Iris pigment epithelial cell (primary cell): ENCODE measurements around the gene INTS7.
"Not testable (repeated sequence)": the region's sequence is repeated elsewhere in the genome, so short reads cannot be mapped to it uniquely, and the experiment has no call there.

Experiments
- DNase-seq: peaks from one replicate; pipeline ENCODE4 v3.0.0-alpha.2; 2011; ENCODE audit warnings: low read depth

Gene INTS7

DNA sequence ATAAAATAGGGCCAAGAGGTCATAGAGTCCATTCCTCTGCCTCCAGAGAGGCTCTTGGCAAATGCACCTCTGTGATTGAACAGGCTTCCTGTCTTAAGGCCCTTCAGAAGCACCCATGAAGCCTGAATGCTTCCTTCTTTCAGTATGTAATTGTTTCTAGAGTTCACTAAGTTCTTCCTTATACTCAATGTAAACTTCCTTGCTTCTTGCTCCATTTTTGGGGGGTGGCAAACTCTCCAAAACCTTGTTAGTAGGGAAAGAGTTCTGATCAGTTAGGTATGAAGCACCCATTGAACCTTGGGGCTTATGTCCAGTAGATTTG, 102.5 kb downstream of the INTS7 start:
- no peak for DNase-seq

DNA sequence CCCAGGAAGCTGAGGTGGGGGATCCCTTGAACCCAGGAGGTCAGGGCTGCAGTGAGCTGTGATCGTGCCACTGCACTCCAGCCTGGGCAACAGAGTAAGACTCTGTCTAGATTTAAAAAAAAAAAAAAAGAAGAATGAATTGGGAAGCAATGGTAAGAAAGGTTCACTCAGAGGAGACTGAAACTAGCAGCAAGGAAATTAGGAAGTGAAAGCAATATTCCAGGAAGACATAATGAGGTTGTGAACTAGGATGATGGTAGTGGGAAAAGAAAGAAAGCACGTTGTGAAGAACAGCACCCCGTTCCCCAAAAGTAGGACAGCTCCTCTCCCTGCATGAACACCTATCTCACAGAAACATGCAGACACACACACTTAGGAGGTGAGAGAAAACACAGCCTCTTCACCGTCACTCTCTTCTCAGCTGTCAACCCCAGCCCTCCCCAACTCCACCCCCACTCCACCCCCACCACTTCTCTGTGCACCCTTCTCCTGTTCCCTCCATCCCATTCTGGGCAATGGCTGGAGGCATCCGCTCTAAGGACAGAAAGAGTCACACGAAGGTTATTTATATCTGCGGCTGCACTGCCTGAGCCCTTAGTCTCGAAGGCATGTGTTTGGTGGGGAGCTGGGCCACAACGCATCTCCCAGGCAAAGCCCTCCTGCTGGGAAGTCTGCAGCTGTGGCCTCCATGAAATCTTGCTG, 103.0 kb downstream of the INTS7 start:
- no peak for DNase-seq

DNA sequence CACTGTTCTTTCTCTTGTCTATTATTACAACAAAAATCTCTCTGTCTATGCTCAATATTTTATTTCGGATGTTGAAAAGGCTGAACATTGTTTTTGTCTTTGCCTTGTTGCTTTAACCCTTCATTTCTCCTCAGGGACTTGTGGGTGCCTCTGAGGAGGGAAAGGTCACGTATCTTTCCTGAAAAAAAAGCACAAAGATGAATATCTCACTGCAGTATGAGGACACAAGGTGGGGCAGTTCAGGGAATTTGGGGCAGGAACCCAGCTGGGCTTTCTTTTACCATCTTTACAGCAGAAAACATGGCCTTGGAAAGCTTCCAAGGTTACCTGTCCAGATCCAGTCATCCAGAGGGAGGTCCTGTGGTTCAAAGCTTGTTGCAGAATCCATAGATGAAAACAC, 105.7 kb downstream of the INTS7 start:
- DNase-seq = no peak

DNA sequence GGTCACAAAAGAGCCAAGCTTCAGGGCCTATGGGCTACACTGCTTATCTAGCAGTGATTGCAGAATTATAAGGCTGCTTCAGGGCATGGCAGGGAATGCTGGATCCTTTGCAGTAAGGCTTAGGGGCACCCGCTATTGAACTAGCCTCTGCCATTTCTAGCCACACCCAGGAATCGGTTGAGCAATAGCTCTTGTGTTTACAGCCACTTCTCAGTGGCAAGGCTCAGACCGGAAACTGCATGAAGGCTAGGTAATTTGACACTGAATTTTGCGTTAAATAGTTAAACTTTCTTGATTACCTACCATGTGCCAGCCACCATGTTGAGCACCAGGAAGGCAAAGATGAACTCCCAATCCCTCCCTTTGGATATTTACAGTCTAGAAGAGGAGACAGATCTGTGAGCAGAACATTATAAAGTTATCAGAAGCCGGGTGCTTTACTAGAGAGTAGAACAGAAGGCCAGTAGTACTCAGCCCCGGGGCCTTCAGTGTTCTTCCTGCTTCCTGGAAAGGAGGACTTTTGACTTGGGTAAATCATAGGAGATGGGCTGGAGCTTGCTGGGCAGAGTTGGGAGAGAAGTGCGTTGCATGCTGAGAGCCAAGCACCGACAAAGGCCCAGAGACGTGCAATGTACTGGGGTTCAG, 106.2 kb downstream of the INTS7 start:
- peak; percentile 62 for DNase-seq

DNA sequence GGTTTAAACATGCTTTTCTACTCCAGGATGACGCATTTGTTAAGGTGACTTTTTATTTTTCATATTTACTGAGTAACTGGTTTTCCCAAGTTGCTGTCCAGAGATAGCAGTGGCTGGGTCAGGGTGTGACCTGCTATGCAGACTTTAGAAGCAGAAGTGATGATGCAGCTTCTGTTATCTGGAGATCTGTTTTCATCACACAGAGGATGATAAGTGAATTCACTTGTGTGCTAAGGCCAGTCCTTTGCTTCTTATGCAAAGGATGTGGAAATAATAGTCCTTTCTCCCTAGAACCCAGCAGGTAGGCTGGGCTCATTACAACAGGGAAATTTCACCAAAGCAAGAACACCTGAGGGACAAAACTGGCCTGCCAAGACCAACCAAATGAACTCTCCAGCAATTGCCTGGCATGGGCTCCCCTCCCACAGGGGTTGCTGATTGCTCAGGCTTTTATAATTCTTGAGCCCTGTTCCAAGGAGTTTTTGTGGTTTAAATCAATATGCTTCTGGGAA, 107.0 kb downstream of the INTS7 start:
- DNase-seq = peak; percentile 41

DNA sequence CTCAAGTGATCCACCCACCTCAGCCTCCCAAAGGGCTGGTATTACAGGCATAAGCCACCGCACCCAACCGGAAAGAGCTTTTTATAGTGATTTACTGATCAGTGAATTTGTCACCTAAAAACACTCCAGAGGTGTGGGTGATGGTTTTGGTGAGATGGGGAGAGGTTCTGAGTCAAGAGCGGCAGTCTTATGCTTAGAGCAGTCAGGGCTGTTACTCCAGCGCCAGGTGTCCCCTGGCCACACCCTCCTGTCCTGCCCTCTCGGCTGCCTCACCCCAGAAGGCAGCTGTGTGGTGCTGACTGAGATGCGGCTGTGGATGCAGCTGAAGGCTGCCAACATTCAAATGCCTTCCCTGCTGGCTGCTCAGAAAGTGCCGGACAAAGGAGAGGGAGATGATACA, 110.3 kb downstream of the INTS7 start:
- DNase-seq = no peak

DNA sequence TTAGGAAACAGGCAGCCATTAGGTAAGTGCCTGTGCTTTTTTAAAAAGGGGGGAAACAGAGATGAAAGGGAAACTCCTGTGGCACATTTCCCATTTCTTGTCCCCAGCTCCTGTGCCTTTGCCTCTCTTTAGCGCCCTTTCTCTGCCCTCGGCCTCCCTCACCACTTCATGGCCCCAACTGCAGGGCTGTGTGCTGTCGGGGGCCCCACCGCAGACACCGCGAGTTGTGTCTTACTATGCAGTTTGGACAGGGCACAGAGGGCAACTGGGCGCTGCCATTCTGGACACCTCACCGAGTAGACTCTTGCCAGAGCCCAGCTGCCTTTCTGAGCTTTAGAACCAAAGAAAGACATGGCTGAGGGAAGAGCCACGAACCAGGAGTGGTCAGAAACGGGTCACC, 111.1 kb downstream of the INTS7 start:
- no peak for DNase-seq

DNA sequence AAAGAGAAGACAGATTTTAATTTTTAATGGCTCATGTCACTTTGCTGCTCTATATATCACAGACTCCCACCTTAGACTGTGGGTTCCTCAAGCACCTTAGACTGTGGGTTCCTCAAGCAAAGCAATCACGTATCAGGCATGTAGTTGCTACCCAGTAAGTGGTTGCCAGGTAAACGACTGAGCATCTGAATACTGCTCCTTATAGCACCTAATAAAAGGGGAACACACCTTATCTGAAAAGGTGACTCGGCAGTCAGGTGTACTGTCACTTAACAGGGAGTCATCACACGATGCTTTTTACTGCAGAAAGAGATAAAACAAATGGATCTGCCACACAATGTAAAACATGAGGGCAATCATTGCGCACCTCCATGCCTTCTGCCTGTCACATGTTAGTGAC, 112.3 kb downstream of the INTS7 start:
- DNase-seq = no peak

DNA sequence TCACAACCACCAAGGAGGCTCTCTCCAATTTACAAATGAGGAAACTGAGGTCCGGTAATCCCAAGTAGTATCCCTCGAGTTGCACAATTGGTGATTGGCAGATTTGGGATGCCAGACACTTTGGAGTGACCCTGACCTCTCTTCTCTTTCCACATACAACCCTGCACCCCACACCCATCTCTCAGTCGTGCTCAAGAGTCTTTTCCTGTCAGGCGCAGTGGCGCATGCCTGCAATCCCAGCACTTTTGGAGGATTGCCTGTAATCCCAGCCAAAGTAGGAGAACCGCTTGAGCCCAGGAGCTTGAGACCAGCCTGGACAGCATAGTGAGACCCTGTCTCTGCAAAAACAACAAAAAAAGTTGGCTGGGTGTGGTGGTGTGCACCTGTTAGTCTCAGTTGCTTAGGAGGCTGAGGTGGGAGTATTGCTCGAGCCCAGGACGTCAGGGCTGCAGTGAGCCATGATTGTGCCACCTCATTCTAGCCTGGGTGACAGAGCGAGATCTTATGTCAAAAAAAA, 113.7 kb downstream of the INTS7 start:
- no peak for DNase-seq

DNA sequence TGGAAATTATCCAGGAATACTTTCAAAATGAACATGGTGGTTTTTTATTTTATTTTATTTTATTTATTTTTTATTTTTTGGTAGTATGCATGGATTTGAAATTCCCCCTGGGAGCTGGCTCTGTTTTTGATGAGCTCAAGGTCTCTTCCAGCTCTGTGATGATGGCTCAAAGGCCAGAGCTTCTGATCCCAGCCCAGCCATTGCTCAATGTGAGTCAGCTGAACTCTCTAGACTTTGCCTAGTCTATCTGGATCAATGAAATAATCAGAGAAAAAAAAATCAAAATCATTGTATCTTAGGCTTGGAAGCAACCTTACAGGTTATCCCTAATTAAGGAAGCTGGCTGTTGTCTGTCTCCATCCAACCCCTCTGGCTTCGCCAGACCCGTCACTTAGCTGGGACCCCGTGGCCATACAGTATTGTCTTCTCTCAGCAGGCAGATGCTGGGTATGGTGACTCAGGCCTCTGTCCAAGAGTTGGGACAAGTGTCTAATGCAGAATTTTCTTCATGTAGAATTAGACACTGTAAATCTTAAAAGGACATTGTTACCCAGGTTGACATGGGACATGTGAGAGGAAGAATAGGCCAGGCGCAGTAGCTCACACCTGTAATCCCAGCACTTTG, 114.6 kb downstream of the INTS7 start:
- peak; percentile 41 for DNase-seq

DNA sequence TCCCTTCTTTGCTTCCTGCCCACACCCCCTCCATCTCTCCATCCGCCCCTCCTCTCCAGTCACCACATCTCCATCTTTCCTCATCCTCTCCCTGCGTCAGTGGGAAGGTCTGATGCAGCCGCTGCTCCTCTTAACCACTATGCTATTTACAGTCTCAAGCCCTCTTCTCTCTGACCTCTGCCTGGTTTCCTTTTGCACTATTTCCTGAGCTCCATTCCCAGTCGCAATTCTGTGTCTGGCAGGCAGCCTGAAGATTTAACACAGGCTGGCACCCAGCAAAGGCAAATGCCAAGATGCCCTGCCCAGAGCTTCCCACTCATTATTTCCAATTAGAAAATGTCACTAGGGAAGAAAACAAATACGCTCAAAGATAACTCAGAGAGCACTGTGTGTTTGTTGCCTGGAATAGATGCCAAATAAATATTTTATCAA, 115.2 kb downstream of the INTS7 start:
- DNase-seq = peak; percentile 80

DNA sequence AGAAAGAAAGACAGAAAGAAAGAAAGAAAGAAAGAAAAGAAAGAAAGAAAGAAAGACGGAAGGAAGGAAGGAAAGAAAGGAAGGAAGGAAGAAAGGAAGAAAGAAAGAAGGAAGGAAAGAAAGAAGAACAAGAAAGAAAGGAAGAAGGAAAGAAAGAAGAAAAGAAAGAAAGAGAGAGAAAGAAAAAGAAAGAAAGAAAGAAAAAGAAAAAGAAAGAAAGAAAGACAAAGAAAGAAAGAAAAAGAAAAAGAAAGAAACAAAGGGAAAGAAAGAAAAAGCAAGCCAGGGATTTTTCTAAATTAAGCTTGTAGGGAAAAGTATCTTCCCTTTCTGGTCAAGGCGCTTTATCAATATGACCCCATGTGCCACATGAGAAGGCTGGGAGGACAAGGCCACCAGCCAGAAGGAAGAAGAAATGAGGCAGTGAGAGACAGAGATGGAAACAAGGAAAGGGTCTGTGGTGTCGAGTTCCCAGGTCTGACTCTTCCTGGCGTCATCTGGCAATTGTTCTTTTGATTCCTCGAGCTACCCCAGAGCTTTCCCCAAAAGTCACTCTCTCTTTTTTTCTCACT, 116.4 kb downstream of the INTS7 start:
- no peak for DNase-seq

DNA sequence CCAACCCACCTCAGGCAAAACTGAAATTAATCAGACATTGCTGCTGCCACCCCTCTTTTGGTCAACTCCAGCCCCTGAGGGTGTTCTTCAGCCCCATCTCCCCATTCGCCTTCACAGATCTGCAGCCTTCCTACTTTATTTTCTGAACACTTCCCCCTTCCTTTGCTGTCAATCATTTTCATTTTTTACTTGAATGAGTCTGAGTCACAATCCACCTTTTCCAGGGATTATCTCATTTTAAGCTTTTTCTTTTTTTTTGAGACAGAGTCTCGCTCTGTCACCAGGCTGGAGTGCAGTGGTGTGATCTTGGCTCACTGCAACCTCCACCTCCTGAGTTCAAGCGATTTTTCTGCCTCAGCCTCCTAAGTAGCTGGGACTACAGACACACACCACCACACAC, 118.9 kb downstream of the INTS7 start:
- not testable (repeated sequence) for DNase-seq

DNA sequence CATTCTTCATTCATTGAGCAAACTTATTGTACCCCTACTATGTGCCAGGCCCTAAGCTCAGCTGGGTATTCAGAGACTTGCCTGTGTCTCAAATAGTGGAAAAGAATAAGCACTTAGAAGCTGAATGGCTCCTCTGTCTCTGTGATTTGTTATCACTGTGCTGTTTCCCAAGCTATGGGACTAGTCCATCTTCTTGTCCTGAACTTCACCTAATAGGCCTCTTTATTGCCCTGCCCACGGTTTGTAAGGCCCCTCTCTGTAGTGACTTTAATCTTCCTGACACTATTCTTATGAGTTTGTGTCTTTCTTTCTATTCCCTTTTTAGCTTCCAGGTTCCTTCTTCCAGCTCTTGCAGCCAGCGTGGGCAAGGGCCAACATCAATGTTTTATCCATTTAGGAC, 119.4 kb downstream of the INTS7 start:
- DNase-seq = no peak

DNA sequence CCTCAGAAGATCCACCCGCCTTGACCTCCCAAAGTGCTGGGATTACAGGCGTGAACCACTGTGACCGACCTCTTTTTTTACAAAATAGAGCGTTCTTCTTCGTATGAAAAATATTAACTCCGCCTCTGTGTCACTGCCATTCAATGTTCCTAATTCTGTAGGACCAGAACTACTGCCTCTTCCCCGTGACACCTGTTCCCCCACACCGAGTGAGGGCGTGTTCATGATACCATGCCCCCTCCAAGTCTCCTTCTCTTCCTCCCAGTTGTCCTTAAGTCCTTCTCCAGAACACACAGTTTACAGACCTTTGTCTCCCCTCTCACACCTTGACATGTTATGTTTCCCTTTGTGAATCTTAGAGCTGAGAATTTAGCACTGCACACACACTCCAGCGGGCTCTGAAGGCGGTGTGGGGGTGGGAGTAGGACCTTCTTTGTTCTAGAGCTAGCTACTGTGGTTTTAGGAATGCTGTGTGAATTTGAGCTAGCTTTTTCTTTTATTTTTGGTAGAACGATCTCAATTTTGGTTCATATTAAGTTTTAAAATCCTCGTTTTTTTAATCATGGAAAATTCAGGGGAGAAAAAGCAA, 122.4 kb downstream of the INTS7 start:
- DNase-seq = no peak

DNA sequence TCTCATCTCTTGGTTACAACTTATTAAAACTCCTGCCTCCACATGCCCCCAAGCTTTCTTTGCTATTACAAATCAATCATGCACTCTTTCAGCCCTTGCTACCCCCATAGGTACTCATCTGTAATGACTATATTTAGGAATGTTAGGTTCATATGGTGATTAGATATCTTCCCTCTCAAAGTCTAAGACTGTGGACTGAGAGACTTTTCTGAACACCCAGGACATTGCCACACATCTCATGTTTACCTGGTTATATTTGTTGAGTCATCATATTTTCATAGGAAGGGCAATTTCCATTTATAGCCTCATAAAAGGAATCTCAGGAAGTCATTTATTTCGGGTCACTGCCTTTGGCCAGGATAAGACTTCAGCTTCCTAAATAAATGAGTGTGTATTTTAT, 123.3 kb downstream of the INTS7 start:
- DNase-seq = peak; percentile 9

DNA sequence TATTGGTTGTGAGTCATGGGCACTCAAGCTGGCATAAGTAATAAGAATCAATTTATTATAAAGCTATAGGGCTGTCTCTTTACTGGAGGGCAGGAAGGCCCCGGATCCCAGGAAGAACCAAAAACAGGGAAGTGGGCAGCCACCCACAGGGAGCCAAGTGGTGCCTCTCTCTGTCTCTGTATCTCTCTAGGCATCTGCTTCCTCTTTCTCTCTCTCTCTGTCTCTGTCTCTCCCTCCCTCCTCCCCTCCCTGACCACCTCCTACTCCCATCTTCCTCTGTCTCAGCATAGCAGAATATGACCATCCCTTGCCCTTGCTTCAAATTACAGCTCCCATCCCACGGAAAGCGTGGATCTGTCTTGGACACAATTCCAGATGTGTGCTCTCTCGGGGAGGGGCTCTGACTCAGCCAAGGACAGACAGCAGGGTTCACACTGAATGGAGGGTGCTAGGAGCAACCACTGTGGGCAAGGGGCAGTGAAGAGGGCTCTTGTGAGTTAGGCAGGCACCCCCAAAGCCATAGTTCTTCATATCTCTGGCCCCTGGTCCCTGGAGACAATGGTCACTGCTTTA, 124.4 kb downstream of the INTS7 start:
- DNase-seq = no peak

DNA sequence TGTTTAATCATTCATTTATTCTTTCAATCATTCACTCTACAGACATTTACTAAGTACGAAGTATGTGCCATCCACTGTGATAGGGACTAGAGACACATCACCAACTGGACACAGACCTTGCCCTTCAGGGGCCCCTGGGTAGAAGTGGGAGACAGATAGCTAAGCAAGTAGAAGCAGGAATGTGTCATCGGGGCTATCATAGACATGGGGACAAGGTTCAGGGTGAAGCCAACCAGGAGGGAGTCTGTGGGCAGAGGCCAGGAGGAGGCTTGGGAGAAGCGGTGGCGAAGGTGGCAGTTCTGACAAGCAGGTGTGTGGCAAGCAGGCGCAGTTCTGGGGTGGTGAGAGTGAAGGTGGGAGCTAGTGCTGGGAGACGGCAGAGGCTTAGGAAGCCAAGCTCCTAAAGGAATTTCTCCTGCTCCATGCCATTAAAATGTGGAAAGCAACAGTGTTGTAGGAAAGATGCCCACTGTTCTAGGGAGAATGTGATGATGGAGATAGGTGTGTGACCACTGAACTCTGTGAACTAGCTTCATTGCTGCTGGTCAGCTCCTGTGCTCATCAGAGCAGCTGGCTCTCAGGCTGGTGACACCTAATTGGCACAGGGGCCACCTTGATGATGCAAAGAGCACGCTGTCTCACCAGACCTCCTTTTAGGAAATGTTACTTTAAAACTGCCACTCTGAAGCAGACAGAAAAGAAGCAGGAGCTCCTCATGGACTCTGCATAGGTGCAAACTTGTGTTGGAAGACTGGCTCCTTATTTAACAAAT, 125.1 kb downstream of the INTS7 start:
- DNase-seq = no peak

DNA sequence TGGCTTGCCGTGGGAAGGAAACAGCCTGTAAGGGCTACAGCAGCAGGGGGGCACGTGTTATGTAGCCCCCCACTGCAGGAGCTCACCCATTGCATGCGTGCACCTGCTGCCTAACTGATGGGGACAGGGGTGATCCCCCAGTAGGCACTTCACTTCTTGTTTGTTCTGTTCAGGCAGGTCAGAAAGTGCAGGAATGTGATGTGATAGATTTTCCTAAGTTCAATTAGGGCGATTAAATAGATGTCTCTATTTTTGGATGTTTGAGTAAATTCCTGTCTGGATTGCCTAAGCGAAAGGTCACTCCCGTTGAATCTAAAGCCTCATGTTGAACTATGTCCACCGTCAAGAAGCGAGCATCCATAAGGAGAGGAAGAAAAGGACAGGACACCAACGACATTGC, 126.0 kb downstream of the INTS7 start:
- DNase-seq = no peak

DNA sequence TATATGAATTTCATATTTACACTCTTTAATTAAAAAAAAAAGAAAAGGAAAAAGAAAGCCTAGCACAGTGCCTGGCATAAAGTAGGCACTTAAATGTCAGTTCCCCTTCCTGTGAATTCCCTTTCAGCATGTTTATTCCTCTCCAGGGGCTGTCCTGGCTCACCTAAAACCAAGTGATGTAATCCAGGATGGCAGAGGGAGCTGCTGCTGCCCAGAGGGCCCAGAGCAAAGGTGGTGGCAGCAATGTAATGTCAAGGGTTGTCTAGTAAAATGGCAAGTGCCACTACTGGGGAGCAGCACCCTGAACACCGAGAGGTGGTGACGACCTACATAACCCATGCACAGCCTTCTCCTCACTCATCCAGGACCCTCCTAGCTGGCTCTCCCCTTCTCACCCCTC, 126.4 kb downstream of the INTS7 start:
- DNase-seq = no peak

DNA sequence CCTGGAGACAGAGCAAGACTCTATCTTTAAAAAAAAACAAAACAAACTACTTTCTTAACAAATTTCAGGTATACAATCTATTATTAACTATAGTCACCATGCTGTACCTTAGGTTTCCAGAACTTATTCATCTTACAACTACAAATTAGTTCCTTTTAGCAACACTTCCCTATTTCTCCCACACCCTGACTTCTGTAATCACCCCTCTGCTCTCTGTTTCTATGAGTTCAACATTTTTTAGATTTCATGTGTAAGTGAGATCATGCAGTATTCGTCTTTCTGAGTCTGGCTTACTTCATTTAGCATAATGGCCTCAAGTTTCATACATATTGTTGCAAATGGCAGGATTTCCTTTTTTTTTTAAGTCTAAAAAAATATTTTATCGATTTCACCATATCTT, 126.9 kb downstream of the INTS7 start:
- no peak for DNase-seq
